RKO (cell line): ENCODE results near the gene PGD.
"Not testable (repeated sequence)": the region's sequence is repeated elsewhere in the genome, so short reads cannot be mapped to it uniquely, and the experiment has no call there.

ENCODE experiments used
- DNase-seq: peaks from one replicate; pipeline ENCODE4 v3.0.0-alpha.2; 2016; ENCODE audit warnings: low spot score

Gene PGD

GRCh38 chr1:10437052-10437451, 38.2 kb downstream of the PGD start:
- no peak for DNase-seq

GRCh38 chr1:10438677-10439163, 39.9 kb downstream of the PGD start:
- DNase-seq: no peak

- DNase-seq: no peak
These were observed 41.4 kb downstream of the PGD start for GRCh38 chr1:10440305-10440704.

- DNase-seq: no peak
These were observed 41.9 kb downstream of the PGD start for GRCh38 chr1:10440794-10441193.

- no peak for DNase-seq
These were observed 45.4 kb downstream of the PGD start for GRCh38 chr1:10444248-10444647.

- DNase-seq: peak; percentile 73
These were observed 46.0 kb downstream of the PGD start for GRCh38 chr1:10444795-10445397.

- DNase-seq: no peak
These were observed 48.0 kb downstream of the PGD start for GRCh38 chr1:10446790-10447422.

- DNase-seq: no peak
These were observed 50.9 kb downstream of the PGD start, which contains the start of gene CORT for GRCh38 chr1:10449751-10450150. Gene CORT, plus strand, starts transcription at chr1:10450031. Its CDS starts 193 bp downstream, at chr1:10450224.

GRCh38 chr1:10450156-10450814, 51.4 kb downstream of the PGD start:
- no peak for DNase-seq

- DNase-seq: no peak
These were observed 52.0 kb downstream of the PGD start for GRCh38 chr1:10450836-10451235.

GRCh38 chr1:10451287-10451686, 52.4 kb downstream of the PGD start:
- no peak for DNase-seq

GRCh38 chr1:10456048-10456447, 57.2 kb downstream of the PGD start:
- no peak for DNase-seq

GRCh38 chr1:10456661-10457060, 57.8 kb downstream of the PGD start:
- DNase-seq: no peak

- DNase-seq: not testable (repeated sequence)
These were observed 58.6 kb downstream of the PGD start for GRCh38 chr1:10457462-10457861.

- DNase-seq: no peak
These were observed 59.0 kb downstream of the PGD start for GRCh38 chr1:10457875-10458274.

GRCh38 chr1:10459184-10459583, 60.3 kb downstream of the PGD start:
- DNase-seq: no peak

GRCh38 chr1:10467078-10467477, 68.2 kb downstream of the PGD start:
- no peak for DNase-seq

- DNase-seq: no peak
These were observed 71.2 kb downstream of the PGD start for GRCh38 chr1:10470043-10470442.
